Measurements from ENCODE around the gene HYAL4.

DNA sequence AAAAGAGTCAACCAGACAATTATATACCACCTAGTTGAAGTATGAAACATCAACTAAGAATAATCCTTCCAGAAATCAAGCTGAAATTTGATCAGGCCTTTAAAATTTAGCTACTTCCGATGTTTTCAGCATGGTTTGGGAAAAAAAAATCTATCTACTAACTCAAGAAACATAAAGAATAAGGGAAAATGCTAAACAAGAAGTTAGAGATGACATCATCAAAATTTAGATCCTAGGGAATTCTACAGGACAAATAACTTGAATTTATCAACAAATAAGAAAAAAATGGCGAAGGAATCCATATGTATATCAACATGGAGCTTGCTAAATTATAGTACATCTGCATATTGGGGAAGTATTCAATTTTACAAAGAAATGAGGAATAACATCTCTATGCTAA lies 36.3 kb downstream of the HYAL4 start:
- TF ChIP-seq, protein P1, sequence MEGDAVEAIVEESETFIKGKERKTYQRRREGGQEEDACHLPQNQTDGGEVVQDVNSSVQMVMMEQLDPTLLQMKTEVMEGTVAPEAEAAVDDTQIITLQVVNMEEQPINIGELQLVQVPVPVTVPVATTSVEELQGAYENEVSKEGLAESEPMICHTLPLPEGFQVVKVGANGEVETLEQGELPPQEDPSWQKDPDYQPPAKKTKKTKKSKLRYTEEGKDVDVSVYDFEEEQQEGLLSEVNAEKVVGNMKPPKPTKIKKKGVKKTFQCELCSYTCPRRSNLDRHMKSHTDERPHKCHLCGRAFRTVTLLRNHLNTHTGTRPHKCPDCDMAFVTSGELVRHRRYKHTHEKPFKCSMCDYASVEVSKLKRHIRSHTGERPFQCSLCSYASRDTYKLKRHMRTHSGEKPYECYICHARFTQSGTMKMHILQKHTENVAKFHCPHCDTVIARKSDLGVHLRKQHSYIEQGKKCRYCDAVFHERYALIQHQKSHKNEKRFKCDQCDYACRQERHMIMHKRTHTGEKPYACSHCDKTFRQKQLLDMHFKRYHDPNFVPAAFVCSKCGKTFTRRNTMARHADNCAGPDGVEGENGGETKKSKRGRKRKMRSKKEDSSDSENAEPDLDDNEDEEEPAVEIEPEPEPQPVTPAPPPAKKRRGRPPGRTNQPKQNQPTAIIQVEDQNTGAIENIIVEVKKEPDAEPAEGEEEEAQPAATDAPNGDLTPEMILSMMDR (conservative IDR thresholded peaks at IDR 0.05) = no peak
- TF ChIP-seq ZFX (IDR thresholded peaks at IDR 0.05) = no peak
